ENCODE results near the gene UBTFL1.
"Not testable (repeated sequence)": the region's sequence is repeated elsewhere in the genome, so short reads cannot be mapped to it uniquely, and the experiment has no call there.

UBTFL1 gene

GRCh38 chr11:90085650-90086049, at the start of gene UBTFL1:
UBTFL1 (plus strand) TSS chr11:90085950; CDS start chr11:90085950, 0 bp downstream.
- not testable (repeated sequence) for DNase-seq

GRCh38 chr11:90051591-90052209, 34.0 kb upstream of the UBTFL1 start:
- not testable (repeated sequence) for DNase-seq

GRCh38 chr11:90052311-90052710, 33.4 kb upstream of the UBTFL1 start:
- DNase-seq = not testable (repeated sequence)

- DNase-seq = not testable (repeated sequence)
Measured at GRCh38 chr11:90053545-90053944, 32.2 kb upstream of the UBTFL1 start.

- not testable (repeated sequence) for DNase-seq
Measured at GRCh38 chr11:90088731-90089130, 3.0 kb downstream of the UBTFL1 start.

GRCh38 chr11:90095230-90095924, 9.6 kb downstream of the UBTFL1 start:
- DNase-seq = not testable (repeated sequence)

GRCh38 chr11:90098261-90098660, 12.5 kb downstream of the UBTFL1 start:
- not testable (repeated sequence) for DNase-seq

GRCh38 chr11:90100431-90100830, 14.7 kb downstream of the UBTFL1 start:
- DNase-seq = no peak

- no peak for DNase-seq
Measured at GRCh38 chr11:90113541-90113940, 27.8 kb downstream of the UBTFL1 start.

GRCh38 chr11:90120191-90120590, 34.4 kb downstream of the UBTFL1 start:
- DNase-seq = no peak

GRCh38 chr11:90124371-90124770, 38.6 kb downstream of the UBTFL1 start:
- no peak for DNase-seq

GRCh38 chr11:90124946-90125345, 39.2 kb downstream of the UBTFL1 start:
- DNase-seq = no peak

GRCh38 chr11:90133560-90134477, 48.1 kb downstream of the UBTFL1 start:
- no peak for DNase-seq

- DNase-seq = no peak
Measured at GRCh38 chr11:90134478-90135003, 48.8 kb downstream of the UBTFL1 start, which contains the start of gene NAALAD2. NAALAD2 (plus strand) TSS chr11:90134663; CDS start chr11:90134759, 96 bp downstream.

GRCh38 chr11:90135016-90135415, 49.3 kb downstream of the UBTFL1 start:
- DNase-seq = no peak
